Gastroesophageal sphincter (tissue), 4 donors: ENCODE data around the gene HS3ST1. TPM values are rescaled to one million over a fixed set of nuclear protein-coding genes. Genes with fewer than 3 reads are reported as not detected.

Experiments used
- ATAC-seq: fragments of 150-250 bp; one replicate; pipeline ENCODE4 v1.9.1; 2016; ENCODE audit warnings: mild to moderate bottlenecking, moderate library complexity
- H3K27ac ChIP-seq, 4 donors: fragments of 200-600 bp; sonication (generic) in 3 of 4; 1 replicate in 3 of 4; 2 replicates in 1 of 4; pipeline ENCODE4 v1.5.1; 2016 to 2019
- H3K27me3 ChIP-seq: fragments of 200-600 bp; sonication (generic); one replicate; pipeline ENCODE4 v1.5.1; 2019
- H3K36me3 ChIP-seq, 2 donors: fragments of 200-600 bp; sonication (generic); one replicate each; pipeline ENCODE4 v1.5.1; 2019; ENCODE audit warnings: control low read depth in 1 of 2
- H3K4me1 ChIP-seq, 3 donors: fragments of 200-600 bp; sonication (generic); 1 replicate in 2 of 3; 2 replicates in 1 of 3; pipeline ENCODE4 v1.5.1; 2016 to 2019; ENCODE audit warnings: control low read depth in 2 of 3
- H3K4me3 ChIP-seq, 2 donors: fragments of 200-600 bp; sonication (generic); one replicate each; pipeline ENCODE4 v1.5.1; 2019; ENCODE audit warnings: mild to moderate bottlenecking in 1 of 2, moderate library complexity in 1 of 2
- H3K9me3 ChIP-seq, 3 donors: fragments of 200-600 bp; sonication (generic); one replicate each; pipeline ENCODE4 v1.5.1; 2017 to 2019; ENCODE audit warnings: control low read depth in 2 of 3
- EP300 ChIP-seq: sonication (generic); formaldehyde crosslinking; IDR thresholded peaks from one replicate; pipeline ENCODE4 v1.6.1; 2017; ENCODE audit warnings: antibody characterized with exemption, mild to moderate bottlenecking
- POLR2A ChIP-seq, 2 donors: fragments of 450-650 bp; IDR thresholded peaks; one replicate each; pipeline ENCODE4 v1.6.1; 2017; ENCODE audit warnings: antibody characterized with exemption in 2 of 2, mild to moderate bottlenecking in 2 of 2, moderate library complexity in 1 of 2
- POLR2AphosphoS5 ChIP-seq: sonication (generic); formaldehyde crosslinking; IDR thresholded peaks from one replicate; pipeline ENCODE4 v1.6.1; 2017; ENCODE audit warnings: antibody characterized with exemption
- WGBS, 2 donors: methylation state at CpG; one replicate each; pipeline ENCODE4 v1.1.5; 2018; ENCODE audit warnings: low coverage in 1 of 2; 5-methylcytosine and 5-hydroxymethylcytosine counted together
- total RNA-seq, 4 donors: library from RNA; depleted of rRNA; stranded (reverse); fragments of >200 nt; gene quantifications; one replicate each; pipeline ENCODE4 v1.1.0, GENCODE V29; 2016
- TF ChIP-seq, protein P1 (sequence below), 4 experiments: fragments of 200-600 bp in 2 of 4; fragments of 450-650 bp in 2 of 4; sonication (generic) in 1 of 4; IDR thresholded peaks; one replicate each; pipeline ENCODE4 v1.5.1; 2017 to 2019; ENCODE audit warnings: antibody characterized with exemption in 4 of 4, mild to moderate bottlenecking in 2 of 4, moderate library complexity in 2 of 4

The HS3ST1 gene
- total RNA-seq, 4 donors from 2014 or later = 0.66 to 2.0 (median 1.4) TPM

DNA sequence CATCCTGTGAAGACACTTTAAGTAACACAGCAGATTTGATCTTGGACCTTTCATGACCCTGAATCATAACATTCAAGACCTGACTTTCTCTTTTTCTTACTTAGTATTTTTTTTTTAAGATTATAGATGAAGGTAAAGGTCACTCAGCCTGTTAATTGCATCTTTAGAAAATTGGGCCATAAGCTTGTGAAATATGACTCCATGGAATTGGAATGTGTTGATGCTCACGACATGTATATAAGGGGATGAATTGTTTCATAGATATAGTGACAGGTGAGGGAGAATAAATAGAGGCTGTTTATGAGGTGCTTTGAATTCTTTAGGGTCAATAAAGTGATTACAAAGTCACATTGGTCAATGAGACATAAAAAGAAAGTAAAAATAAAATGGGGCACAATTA lies 27.7 kb upstream of the HS3ST1 start:
- no peaks in the 10 kb centered on the region for H3K36me3 ChIP-seq
- no peak for TF ChIP-seq POLR2AphosphoS5
- TF ChIP-seq EP300 = no peak
- TF ChIP-seq POLR2A (IDR thresholded peaks at IDR 0.05) = no peak
- TF ChIP-seq, protein P1, sequence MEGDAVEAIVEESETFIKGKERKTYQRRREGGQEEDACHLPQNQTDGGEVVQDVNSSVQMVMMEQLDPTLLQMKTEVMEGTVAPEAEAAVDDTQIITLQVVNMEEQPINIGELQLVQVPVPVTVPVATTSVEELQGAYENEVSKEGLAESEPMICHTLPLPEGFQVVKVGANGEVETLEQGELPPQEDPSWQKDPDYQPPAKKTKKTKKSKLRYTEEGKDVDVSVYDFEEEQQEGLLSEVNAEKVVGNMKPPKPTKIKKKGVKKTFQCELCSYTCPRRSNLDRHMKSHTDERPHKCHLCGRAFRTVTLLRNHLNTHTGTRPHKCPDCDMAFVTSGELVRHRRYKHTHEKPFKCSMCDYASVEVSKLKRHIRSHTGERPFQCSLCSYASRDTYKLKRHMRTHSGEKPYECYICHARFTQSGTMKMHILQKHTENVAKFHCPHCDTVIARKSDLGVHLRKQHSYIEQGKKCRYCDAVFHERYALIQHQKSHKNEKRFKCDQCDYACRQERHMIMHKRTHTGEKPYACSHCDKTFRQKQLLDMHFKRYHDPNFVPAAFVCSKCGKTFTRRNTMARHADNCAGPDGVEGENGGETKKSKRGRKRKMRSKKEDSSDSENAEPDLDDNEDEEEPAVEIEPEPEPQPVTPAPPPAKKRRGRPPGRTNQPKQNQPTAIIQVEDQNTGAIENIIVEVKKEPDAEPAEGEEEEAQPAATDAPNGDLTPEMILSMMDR (IDR thresholded peaks at IDR 0.05) = no peak
- no peaks in the 10 kb centered on the region for H3K4me1 ChIP-seq
- H3K27ac ChIP-seq = no peak overlapping the region
- H3K27me3 ChIP-seq = no peaks in the 10 kb centered on the region
- ATAC-seq = no peak
- peaks cover 0 to 13% (median 0%) of the 10 kb centered on the region in 3 donors for H3K9me3 ChIP-seq
- 50 to 71% methylated on average over 1 of the region's 1 CpG for WGBS, 2 donors
- no peak overlapping the region for H3K4me3 ChIP-seq

DNA sequence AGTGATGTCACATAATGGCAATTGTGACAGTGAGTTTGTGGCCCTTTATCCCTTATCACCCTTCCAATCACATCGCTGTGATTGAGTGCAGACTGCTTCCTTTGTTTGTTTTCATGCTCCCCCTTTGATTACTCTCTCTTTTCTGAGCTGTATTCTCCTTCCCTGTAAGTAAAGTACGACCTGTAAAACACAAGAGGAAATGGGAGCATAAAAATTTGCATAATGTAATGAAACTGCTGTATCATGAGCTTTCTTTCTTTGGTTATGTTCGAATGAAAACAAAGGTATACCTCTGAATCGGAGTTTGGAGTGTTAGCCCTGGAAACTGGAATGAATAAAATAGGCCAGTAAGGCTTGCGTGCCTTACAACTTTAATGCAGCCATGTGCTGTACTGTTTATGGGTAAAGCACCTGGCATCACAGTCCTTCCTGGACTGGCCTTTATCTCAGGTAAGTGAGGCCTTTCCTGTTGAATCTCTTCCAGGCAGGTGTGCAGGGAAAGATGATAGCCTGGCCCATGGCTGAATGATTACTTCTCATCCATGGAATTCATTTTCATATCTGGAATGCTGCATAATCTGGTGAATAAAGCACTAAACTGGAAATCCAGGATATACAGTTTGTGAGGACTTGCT lies 26.6 kb upstream of the HS3ST1 start:
- TF ChIP-seq POLR2A (IDR thresholded peaks at IDR 0.05) (no peak), EP300 (no peak), POLR2AphosphoS5 (no peak)
- TF ChIP-seq, protein P1 (IDR thresholded peaks at IDR 0.05) = no peak
- 63 to 83% methylated on average over 4 to 5 of the region's 5 CpGs for WGBS, 2 donors
- Histone ChIP-seq H3K9me3 (peaks cover 0 to 13% (median 0%) of the 10 kb centered on the region in 3 donors), H3K36me3 (no peaks in the 10 kb centered on the region), H3K27me3 (no peaks in the 10 kb centered on the region), H3K27ac (no peak overlapping the region), H3K4me1 (no peaks in the 10 kb centered on the region), H3K4me3 (no peak overlapping the region)
- ATAC-seq = no peak

DNA sequence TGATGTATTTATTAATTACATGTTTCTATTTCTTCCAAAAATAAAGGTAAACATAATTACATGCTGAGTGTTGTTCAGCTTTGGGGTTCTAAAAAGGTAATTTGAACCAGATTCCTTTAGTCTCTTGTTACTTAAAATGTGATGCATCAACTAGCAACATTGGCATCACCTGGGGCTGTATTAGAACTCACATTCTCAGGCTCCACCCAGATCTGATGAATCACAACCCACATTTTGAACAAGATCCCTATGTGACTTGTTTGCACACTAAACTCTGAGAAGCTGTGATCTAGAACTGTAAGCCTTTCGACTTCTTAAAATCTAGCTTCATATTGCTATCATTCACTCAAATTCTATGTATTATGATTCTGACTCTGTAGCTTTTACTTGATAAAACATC lies 23.0 kb upstream of the HS3ST1 start:
- Histone ChIP-seq H3K4me1 (peaks cover 0 to 3% (median 2%) of the 10 kb centered on the region in 3 donors), H3K9me3 (no peaks in the 10 kb centered on the region), H3K27me3 (no peaks in the 10 kb centered on the region), H3K27ac (no peak overlapping the region), H3K36me3 (no peaks in the 10 kb centered on the region), H3K4me3 (no peak overlapping the region)
- no peak for TF ChIP-seq POLR2AphosphoS5
- TF ChIP-seq, protein P1 (IDR thresholded peaks at IDR 0.05) = no peak
- ATAC-seq = no peak
- no CpG with 5 or more reads among the region's 1 CpG for WGBS, 2 donors

DNA sequence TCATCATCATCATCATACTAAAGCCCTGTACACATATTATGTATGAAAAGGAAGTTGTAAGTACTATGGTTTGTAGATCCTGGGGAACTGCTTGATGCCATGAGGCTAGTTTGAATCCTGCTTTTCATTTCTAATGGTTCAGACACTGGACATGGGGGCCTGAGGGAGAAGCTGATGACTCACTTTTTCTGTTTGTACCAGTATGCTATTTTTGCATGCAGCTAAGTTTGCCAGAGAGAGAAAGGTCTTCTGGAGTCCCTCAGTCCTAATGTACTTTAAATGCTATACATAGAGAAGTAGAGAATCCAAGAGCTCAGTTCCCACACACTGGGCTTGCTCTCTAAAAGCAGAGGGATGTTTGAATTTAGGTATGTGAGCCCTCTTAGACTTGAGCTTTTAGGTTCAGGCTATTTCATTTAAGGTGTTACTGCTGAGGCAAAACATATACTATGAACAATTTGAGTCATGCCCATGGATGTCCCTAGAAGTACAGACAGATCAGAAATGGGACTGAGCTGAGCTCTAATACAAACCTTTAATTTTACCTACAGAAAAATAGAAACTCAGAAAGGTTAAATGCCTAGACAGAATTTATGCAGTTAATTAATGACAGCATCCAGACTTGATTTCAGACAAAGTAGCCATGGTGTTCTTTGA lies 17.6 kb upstream of the HS3ST1 start:
- peak overlapping the region in 2 of 4 donors; percentile 3 to 9 for H3K27ac ChIP-seq
- no peaks in the 10 kb centered on the region for H3K9me3 ChIP-seq
- no peak for ATAC-seq
- H3K27me3 ChIP-seq = no peaks in the 10 kb centered on the region
- no peak overlapping the region for H3K4me3 ChIP-seq
- H3K36me3 ChIP-seq = no peaks in the 10 kb centered on the region
- TF ChIP-seq, protein P1 (IDR thresholded peaks at IDR 0.05) = no peak
- TF ChIP-seq POLR2AphosphoS5 (no peak), POLR2A (IDR thresholded peaks at IDR 0.05) (no peak)
- peaks cover 0 to 15% (median 3%) of the 10 kb centered on the region in 3 donors for H3K4me1 ChIP-seq

DNA sequence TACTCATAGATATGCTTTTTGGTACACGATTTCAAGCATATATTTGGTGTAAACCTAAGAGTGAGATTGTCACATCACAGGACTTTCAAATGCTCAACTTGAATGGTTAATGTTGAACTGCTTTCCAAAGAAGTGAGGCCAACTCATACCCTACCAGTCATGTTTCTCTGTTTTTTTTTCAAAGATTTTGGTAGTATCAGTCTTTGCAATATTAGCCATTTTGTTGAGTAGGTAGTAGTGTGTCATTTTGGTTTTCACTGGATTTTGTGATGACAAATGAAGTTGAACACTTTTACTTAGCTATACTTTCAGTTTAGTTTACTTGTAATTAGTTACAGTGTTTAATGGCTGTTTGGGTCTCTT lies 12.5 kb upstream of the HS3ST1 start:
- H3K4me1 ChIP-seq = peaks cover 0 to 8% (median 0%) of the 10 kb centered on the region in 3 donors
- 85 to 100% methylated on average over 1 of the region's 1 CpG for WGBS, 2 donors
- no peaks in the 10 kb centered on the region for H3K9me3 ChIP-seq
- H3K27me3 ChIP-seq = no peaks in the 10 kb centered on the region
- ATAC-seq = no peak
- H3K27ac ChIP-seq = no peak overlapping the region
- TF ChIP-seq POLR2AphosphoS5 = no peak
- TF ChIP-seq, protein P1 (IDR thresholded peaks at IDR 0.05) = no peak
- no peak for TF ChIP-seq EP300
- no peak for TF ChIP-seq POLR2A (IDR thresholded peaks at IDR 0.05)
- no peak overlapping the region for H3K4me3 ChIP-seq
- no peaks in the 10 kb centered on the region for H3K36me3 ChIP-seq
